ENCODE measurements around the gene ATP9B.

GRCh38 chr18:79345981-79346380 is 276.8 kb downstream of the ATP9B start:
- TF ChIP-seq CTCF (IDR thresholded peaks at IDR 0.05; ENCODE audit: low read length): no peak
- no peak for TF ChIP-seq EZH2phosphoT487 (IDR thresholded peaks at IDR 0.05; ENCODE audit: low read length)
- no peak for TF ChIP-seq EZH2 (optimal IDR thresholded peaks at IDR 0.05; ENCODE audit: low read depth, low read length)

Data from MM.1S (cell line).